Mucosa of descending colon (tissue), 3 donors: ENCODE measurements around the gene CRBN. TPM values are rescaled to one million over a fixed set of nuclear protein-coding genes. Genes with fewer than 3 reads are reported as not detected.

ENCODE experiments used
- ATAC-seq: fragments of 200-7000 bp; cut with Tn5 transposase; one replicate; pipeline ENCODE4 v1.9.1; 2020; ENCODE audit warnings: mild to moderate bottlenecking, moderate library complexity
- DNase-seq, 3 donors: peaks; one replicate each; pipeline ENCODE4 v3.0.0-alpha.2; 2020
- H3K36me3 ChIP-seq: fragments of 200-600 bp; one replicate; pipeline ENCODE4 v1.8.0; 2021; ENCODE audit warnings: low read depth, mild to moderate bottlenecking
- H3K4me1 ChIP-seq: fragments of 200-600 bp; one replicate; pipeline ENCODE4 v1.8.0; 2021; ENCODE audit warnings: low read depth, mild to moderate bottlenecking
- H3K4me3 ChIP-seq: fragments of 200-600 bp; one replicate; pipeline ENCODE4 v1.8.0; 2021; ENCODE audit warnings: mild to moderate bottlenecking
- H3K9me3 ChIP-seq: fragments of 200-600 bp; one replicate; pipeline ENCODE4 v1.8.0; 2021; ENCODE audit warnings: mild to moderate bottlenecking
- intact Hi-C, 2 donors: fragments of 100-400 bp; cut with DNase I in 1 of 2; cut with micrococcal nuclease in 1 of 2; formaldehyde crosslinking; loops; one replicate each; pipeline versions ENCODE4 v1.11.0 to v1.11.1; 2022; cut with DNase I, micrococcal nuclease
- total RNA-seq, 3 donors: library from RNA; stranded (reverse); fragmentation: NEBNext Ultra II Directional in 2 of 3; extraction: Animal tissue kit (Norgen Biotek cat#: 25700) in 2 of 3; gene quantifications; one replicate each; pipeline versions ENCODE4 v1.2.1 to v1.2.4, GENCODE V29; 2021 to 2023
- TF ChIP-seq, protein P1 (sequence below): fragments of 200-600 bp; IDR thresholded peaks from one replicate; pipeline ENCODE4 v1.8.0; 2022; ENCODE audit warnings: antibody characterized with exemption, mild to moderate bottlenecking
- donor health status: DM: no; HTN: no; CAD: no; lungs with moderate emphysema.
- donor health status: DM: no; HTN: no; CAD: no.
- donor health status: DM: no; HTN: yes; CAD: no.

CRBN gene
- total RNA-seq, 3 donors from 2014 or later: 35.8 to 65.9 (median 64.8) TPM

DNA sequence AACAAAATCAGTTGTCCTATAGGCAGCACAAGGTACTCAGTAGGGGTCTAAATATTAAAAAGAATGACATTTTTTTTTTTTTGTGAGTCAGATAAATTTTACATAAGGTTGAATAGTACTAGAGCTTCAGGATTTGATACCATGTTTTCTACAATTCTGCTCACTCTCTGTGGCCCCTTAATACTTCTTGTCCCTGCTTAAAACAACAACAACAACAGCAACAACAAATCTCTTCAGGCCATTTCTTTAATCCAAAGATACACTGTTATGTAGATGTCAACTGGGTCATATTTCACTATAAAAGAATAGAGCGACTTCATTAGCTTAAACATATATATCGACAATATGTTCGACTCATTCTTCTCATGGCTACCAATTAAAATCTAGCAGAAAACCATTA is 72.3 kb downstream of the CRBN start:
- ATAC-seq (no peak), DNase-seq (no peak)
- Histone ChIP-seq H3K36me3 (no peaks in the 10 kb centered on the region), H3K4me3 (no peak overlapping the region), H3K9me3 (no peaks in the 10 kb centered on the region), H3K4me1 (no peaks in the 10 kb centered on the region)
- intact Hi-C loops: no loop called here
- TF ChIP-seq, protein P1, sequence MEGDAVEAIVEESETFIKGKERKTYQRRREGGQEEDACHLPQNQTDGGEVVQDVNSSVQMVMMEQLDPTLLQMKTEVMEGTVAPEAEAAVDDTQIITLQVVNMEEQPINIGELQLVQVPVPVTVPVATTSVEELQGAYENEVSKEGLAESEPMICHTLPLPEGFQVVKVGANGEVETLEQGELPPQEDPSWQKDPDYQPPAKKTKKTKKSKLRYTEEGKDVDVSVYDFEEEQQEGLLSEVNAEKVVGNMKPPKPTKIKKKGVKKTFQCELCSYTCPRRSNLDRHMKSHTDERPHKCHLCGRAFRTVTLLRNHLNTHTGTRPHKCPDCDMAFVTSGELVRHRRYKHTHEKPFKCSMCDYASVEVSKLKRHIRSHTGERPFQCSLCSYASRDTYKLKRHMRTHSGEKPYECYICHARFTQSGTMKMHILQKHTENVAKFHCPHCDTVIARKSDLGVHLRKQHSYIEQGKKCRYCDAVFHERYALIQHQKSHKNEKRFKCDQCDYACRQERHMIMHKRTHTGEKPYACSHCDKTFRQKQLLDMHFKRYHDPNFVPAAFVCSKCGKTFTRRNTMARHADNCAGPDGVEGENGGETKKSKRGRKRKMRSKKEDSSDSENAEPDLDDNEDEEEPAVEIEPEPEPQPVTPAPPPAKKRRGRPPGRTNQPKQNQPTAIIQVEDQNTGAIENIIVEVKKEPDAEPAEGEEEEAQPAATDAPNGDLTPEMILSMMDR: no peak

DNA sequence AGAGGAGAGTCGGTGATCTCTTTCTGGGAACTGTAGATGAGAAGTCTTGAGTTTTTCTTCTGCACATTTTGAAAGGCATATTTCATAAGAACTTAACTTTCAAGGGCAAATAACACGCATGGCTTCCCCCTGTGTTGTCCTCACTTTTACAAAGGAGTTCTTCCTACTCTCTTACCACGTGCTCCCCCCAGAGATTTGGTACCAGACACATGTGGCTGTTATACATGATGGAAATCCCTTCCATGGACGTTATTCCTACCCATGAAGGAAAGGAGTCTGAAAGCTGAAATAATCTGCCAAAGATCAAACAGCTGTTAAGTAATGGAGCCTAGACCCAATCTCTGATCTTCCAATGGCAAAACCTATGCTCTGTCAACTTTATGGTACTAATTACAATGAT is 73.7 kb downstream of the CRBN start:
- intact Hi-C loops: no loop called here
- Histone ChIP-seq H3K4me3 (no peak overlapping the region), H3K4me1 (no peaks in the 10 kb centered on the region), H3K36me3 (no peaks in the 10 kb centered on the region), H3K9me3 (no peaks in the 10 kb centered on the region)
- TF ChIP-seq, protein P1: no peak
- no peak for ATAC-seq
- DNase-seq: no peak

GRCh38 chr3:3105246-3105645 is 74.2 kb downstream of the CRBN start:
- no peaks in the 10 kb centered on the region for H3K4me1 ChIP-seq
- ATAC-seq: no peak

DNA sequence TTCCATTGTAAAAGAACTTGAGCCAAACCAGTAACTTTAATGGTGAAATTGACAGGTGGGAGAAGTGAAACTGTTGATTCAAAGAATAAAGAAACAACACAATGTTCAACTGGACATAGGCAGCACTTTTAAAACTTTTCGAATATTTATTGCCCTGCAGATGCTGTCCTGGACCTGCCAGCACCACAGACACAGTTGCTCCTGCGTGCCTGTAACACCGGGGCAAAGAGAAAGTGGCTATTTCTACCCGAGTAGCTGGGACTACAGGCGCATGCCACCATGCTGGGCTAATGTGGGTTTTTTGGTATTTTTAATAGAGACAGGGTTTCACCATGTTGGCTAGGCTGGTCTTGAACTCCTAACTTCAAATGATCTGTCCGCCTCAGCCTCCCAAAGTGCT is 76.7 kb downstream of the CRBN start:
- no peaks in the 10 kb centered on the region for H3K9me3 ChIP-seq
- H3K36me3 ChIP-seq: no peaks in the 10 kb centered on the region
- no peaks in the 10 kb centered on the region for H3K4me1 ChIP-seq
- no peak for ATAC-seq
- TF ChIP-seq, protein P1: no peak
- no peak for DNase-seq
- intact Hi-C loops: no loop called here
- H3K4me3 ChIP-seq: no peak overlapping the region

More at GRCh38 chr3:3105246-3105645, 74.2 kb downstream of the CRBN start:
- H3K9me3 ChIP-seq: no peaks in the 10 kb centered on the region
- TF ChIP-seq, protein P1: no peak
- intact Hi-C loops: no loop called here
- no peak overlapping the region for H3K4me3 ChIP-seq
- no peak for DNase-seq
- H3K36me3 ChIP-seq: no peaks in the 10 kb centered on the region

DNA sequence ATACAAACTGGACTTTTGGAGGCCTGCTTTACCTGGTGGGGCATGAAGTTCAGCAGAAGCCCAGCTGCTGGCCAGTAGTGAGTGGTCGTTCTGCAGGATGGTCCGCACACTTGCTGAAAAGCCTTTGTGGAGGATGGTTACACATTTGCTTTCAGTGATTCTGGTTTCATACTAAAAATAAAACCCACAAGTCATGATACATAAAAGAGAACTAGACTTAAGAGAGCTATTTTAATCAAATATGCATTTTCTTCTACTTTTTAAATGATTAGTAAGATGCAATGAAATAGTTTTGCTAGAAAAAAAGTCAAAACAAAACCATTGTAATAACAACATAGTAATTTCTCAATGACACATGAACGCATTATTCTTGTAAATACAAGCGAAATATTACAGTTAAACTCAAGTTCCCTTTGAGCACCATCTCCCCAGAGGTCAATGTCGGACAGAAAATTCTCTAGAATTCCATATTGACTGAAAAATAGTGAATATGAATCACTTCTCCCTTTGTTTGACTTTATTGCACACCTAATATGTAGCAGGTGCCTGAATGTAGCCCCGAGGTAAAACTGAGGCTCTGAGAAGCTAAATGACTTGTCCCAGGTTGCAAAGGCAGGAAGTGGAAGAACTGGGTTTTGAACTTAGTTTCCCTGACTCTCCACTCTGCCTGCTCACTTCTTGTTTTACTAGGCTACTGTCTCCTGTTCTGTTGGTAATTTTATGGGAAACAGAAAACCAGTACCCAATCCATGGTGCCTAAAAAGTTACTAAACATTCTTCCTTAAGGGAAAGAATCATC is 77.6 kb downstream of the CRBN start:
- Histone ChIP-seq H3K36me3 (no peaks in the 10 kb centered on the region), H3K4me3 (no peak overlapping the region), H3K4me1 (no peaks in the 10 kb centered on the region), H3K9me3 (no peaks in the 10 kb centered on the region)
- TF ChIP-seq, protein P1: no peak
- ATAC-seq (no peak), DNase-seq (no peak)
- intact Hi-C loops: no loop called here

Other genes starting within 250 kb of the CRBN start
- gene IL5RA, start 69.3 kb downstream of the CRBN start, total RNA-seq: under 1 TPM; 0.14 to 0.57 (median 0.24) TPM
- gene TRNT1, start 52.8 kb downstream of the CRBN start, total RNA-seq: 10 to 100 TPM; 21.5 to 25.1 (median 24.3) TPM